HCT116 (cell line): ENCODE measurements around the gene SLC9A9. TPM values are rescaled to one million over a fixed set of nuclear protein-coding genes. Genes with fewer than 3 reads are reported as not detected.

ENCODE experiments used
- ATAC-seq: fragments of 200-7000 bp; cut with Tn5 transposase; 2 replicates; pipeline ENCODE4 v1.9.1; 2020; ENCODE audit warnings: mild to moderate bottlenecking, moderate library complexity
- BruUV-seq: library from RNA; stranded (reverse); fragments of 400-500 nt; replicated peaks from 2 replicates; lab custom pipeline; 2021; lab: Mats Ljungman, UMichigan
- CTCF ChIA-PET: fragments of 300-600 bp; sonication (Branson Sonifier 250); formaldehyde crosslinking; loops from one replicate; lab custom pipeline; 2021; ENCODE audit warnings: antibody characterized with exemption; lab: Charles Lee
- POLR2A ChIA-PET: fragments of 300-600, 350-600 bp; sonication (Branson Sonifier 250); formaldehyde crosslinking; loops from one replicate; lab custom pipeline; 2021; ENCODE audit warnings: antibody characterized with exemption; lab: Charles Lee
- RAD21 ChIA-PET, 2 experiments: fragments of 300-600 bp; sonication (Branson Sonifier 250); formaldehyde crosslinking; loops; one replicate each; lab custom pipeline; 2023; ENCODE audit warnings: low total read pairs in 2 of 2; ENCODE audit not compliant: uncharacterized antibody in 2 of 2, unreplicated experiment in 2 of 2, low non-redundant PET in 1 of 2; lab: Charles Lee
- DNase-seq: peaks from one replicate; pipeline ENCODE4 v3.0.0-alpha.2; 2010; ENCODE audit warnings: low read depth, low spot score
- H2AFZ ChIP-seq: fragments of 200-600 bp; shearing (Covaris generic), sonication (generic); 2 replicates; pipeline ENCODE4 v1.6.1; 2017; ENCODE audit warnings: low read depth, mixed run types, mixed read lengths, antibody characterized with exemption, low read length; ENCODE audit not compliant: poor library complexity, severe bottlenecking
- H3K27ac ChIP-seq: 2 replicates; pipeline ENCODE4 v1.5.1; 2012; ENCODE audit warnings: low read depth, low read length
- H3K27me3 ChIP-seq: fragments of 200-600 bp; sonication (generic); 2 replicates; pipeline ENCODE4 v1.6.1; 2016; ENCODE audit warnings: mixed run types, low read length, mixed read lengths; ENCODE audit not compliant: insufficient read depth
- H3K36me3 ChIP-seq, 2 experiments: fragments of 200-500 bp in 1 of 2; fragments of 200-600 bp in 1 of 2; sonication (Bioruptor generic) in 1 of 2; sonication (generic) in 1 of 2; 2 replicates each; pipeline versions ENCODE4 v1.5.1 to v1.6.1; 2014 to 2016; ENCODE audit warnings: low read length in 2 of 2, inconsistent platforms in 1 of 2, mixed read lengths in 1 of 2, mixed run types in 1 of 2; ENCODE audit not compliant: insufficient read depth in 2 of 2, control insufficient read depth in 1 of 2
- H3K4me1 ChIP-seq, 2 experiments: fragments of 200-600 bp in 1 of 2; sonication (generic) in 1 of 2; 2 replicates each; pipeline versions ENCODE4 v1.5.1 to v1.6.1; 2012 to 2017; ENCODE audit warnings: low read length in 2 of 2, inconsistent platforms in 1 of 2, mild to moderate bottlenecking in 1 of 2, mixed read lengths in 1 of 2, mixed run types in 1 of 2, moderate library complexity in 1 of 2; ENCODE audit not compliant: insufficient read depth in 2 of 2, control insufficient read depth in 1 of 2
- H3K4me2 ChIP-seq: fragments of 200-600 bp; sonication (generic); 2 replicates; pipeline ENCODE4 v1.6.1; 2017; ENCODE audit warnings: mixed run types, low read length, mixed read lengths
- H3K4me3 ChIP-seq, 2 experiments: fragments of 200-600 bp in 1 of 2; sonication (generic) in 1 of 2; replicated peaks in 1 of 2; 2 replicates each; pipeline ENCODE4 v1.5.1; 2011 to 2016; ENCODE audit warnings: low read length in 2 of 2, control low read depth in 1 of 2, low read depth in 1 of 2, mild to moderate bottlenecking in 1 of 2, mixed read lengths in 1 of 2, mixed run types in 1 of 2
- H3K79me2 ChIP-seq: fragments of 200-600 bp; sonication (generic); 2 replicates; pipeline ENCODE4 v1.6.1; 2017; ENCODE audit warnings: mild to moderate bottlenecking, mixed run types, low read length, moderate library complexity, mixed read lengths; ENCODE audit not compliant: insufficient read depth
- H3K9ac ChIP-seq: fragments of 200-600 bp; sonication (generic); 2 replicates; pipeline ENCODE4 v1.6.1; 2016; ENCODE audit warnings: low read length, mixed read lengths
- H3K9me2 ChIP-seq: fragments of 200-600 bp; sonication (generic), shearing (Covaris generic); 2 replicates; pipeline ENCODE4 v1.6.1; 2017; ENCODE audit warnings: mixed run types, mild to moderate bottlenecking, moderate library complexity; ENCODE audit not compliant: insufficient read depth
- H3K9me3 ChIP-seq, 2 experiments: fragments of 200-500 bp in 1 of 2; fragments of 200-600 bp in 1 of 2; sonication (Bioruptor generic) in 1 of 2; sonication (generic) in 1 of 2; 2 replicates each; pipeline ENCODE4 v1.6.1; 2014 to 2017; ENCODE audit warnings: low read length in 2 of 2, mixed read lengths in 2 of 2, inconsistent platforms in 1 of 2, low read depth in 1 of 2, mild to moderate bottlenecking in 1 of 2, mixed run types in 1 of 2, moderate library complexity in 1 of 2; ENCODE audit not compliant: control insufficient read depth in 1 of 2, insufficient read depth in 1 of 2
- H4K20me1 ChIP-seq: fragments of 200-600 bp; sonication (generic), shearing (Covaris generic); 2 replicates; pipeline ENCODE4 v1.6.1; 2017; ENCODE audit warnings: mixed run types, mild to moderate bottlenecking, moderate library complexity; ENCODE audit not compliant: insufficient read depth
- ATF3 ChIP-seq: IDR thresholded peaks from 2 replicates; pipeline ENCODE4 v1.6.1; 2012
- CBX3 ChIP-seq: IDR thresholded peaks from 2 replicates; pipeline ENCODE4 v1.6.1; 2012; ENCODE audit warnings: low read depth
- CEBPB ChIP-seq: IDR thresholded peaks from 2 replicates; pipeline ENCODE4 v1.6.1; 2012; ENCODE audit warnings: low read depth
- EZH2 ChIP-seq: fragments of 200-600 bp; sonication (generic); IDR thresholded peaks from 2 replicates; pipeline ENCODE4 v1.6.1; 2017; ENCODE audit warnings: antibody characterized with exemption, mixed run types
- EZH2phosphoT487 ChIP-seq: fragments of 200-600 bp; IDR thresholded peaks from 2 replicates; pipeline ENCODE4 v1.6.1; 2018; ENCODE audit warnings: antibody characterized with exemption, borderline replicate concordance
- FOSL1 ChIP-seq: IDR thresholded peaks from 2 replicates; pipeline ENCODE4 v1.6.1; 2012; ENCODE audit warnings: low read depth
- MAX ChIP-seq: IDR thresholded peaks from 2 replicates; pipeline ENCODE4 v1.6.1; 2012
- POLR2A ChIP-seq: IDR thresholded peaks from 2 replicates; pipeline ENCODE4 v1.7.0; 2011; ENCODE audit warnings: borderline replicate concordance; ENCODE audit not compliant: insufficient read depth, insufficient read length; ENCODE audit errors: extremely low read depth
- POLR2AphosphoS5 ChIP-seq: IDR thresholded peaks from 2 replicates; pipeline ENCODE4 v1.6.1; 2011; ENCODE audit warnings: mild to moderate bottlenecking, low read depth, low read length, moderate library complexity
- RAD21 ChIP-seq: IDR thresholded peaks from 2 replicates; pipeline ENCODE4 v1.6.1; 2012; ENCODE audit warnings: low read depth, mild to moderate bottlenecking
- SP1 ChIP-seq: IDR thresholded peaks from 2 replicates; pipeline ENCODE4 v1.6.1; 2012; ENCODE audit warnings: low read depth
- YY1 ChIP-seq: IDR thresholded peaks from 2 replicates; pipeline ENCODE4 v1.6.1; 2011; ENCODE audit warnings: low read length, low read depth, moderate library complexity, mild to moderate bottlenecking; ENCODE audit not compliant: insufficient replicate concordance; ENCODE audit errors: extremely low read depth
- ZFX ChIP-seq: fragments of 450-650 bp; IDR thresholded peaks from 2 replicates; pipeline ENCODE4 v1.6.1; 2017
- ZNF274 ChIP-seq: fragments of 200-500 bp; sonication (Bioruptor generic); IDR thresholded peaks from 2 replicates; pipeline ENCODE4 v1.6.1; 2014; ENCODE audit warnings: mild to moderate bottlenecking, low read depth, low read length, inconsistent platforms
- intact Hi-C: fragments of 100-400 bp; cut with micrococcal nuclease; formaldehyde crosslinking; loops from 2 replicates; pipeline ENCODE4 v1.10.0; 2022
- total RNA-seq: library from RNA; stranded (reverse); gene quantifications from one replicate; pipeline ENCODE4 v1.2.1, GENCODE V29; 2021; ENCODE audit not compliant: unreplicated experiment
- TF ChIP-seq, protein P1 (sequence below), 3 experiments: fragments of 200-600 bp in 1 of 3; sonication (generic) in 1 of 3; IDR thresholded peaks in 2 of 3; conservative IDR thresholded peaks in 1 of 3; 2 replicates each; pipeline ENCODE4 v1.5.1; 2012 to 2017; ENCODE audit warnings: low read depth in 2 of 3, low read length in 2 of 3, antibody characterized with exemption in 1 of 3, borderline replicate concordance in 1 of 3, control low read depth in 1 of 3, mild to moderate bottlenecking in 1 of 3, mixed read lengths in 1 of 3, mixed run types in 1 of 3, moderate library complexity in 1 of 3; ENCODE audit not compliant: insufficient read depth in 1 of 3
- TF ChIP-seq, protein P2 (sequence below): IDR thresholded peaks from 2 replicates; pipeline ENCODE4 v1.6.1; 2011; ENCODE audit warnings: mild to moderate bottlenecking, low read length, moderate library complexity; ENCODE audit not compliant: insufficient replicate concordance; ENCODE audit errors: extremely low read depth

The SLC9A9 gene
- total RNA-seq, 1 experiment from 2014 or later, result 0.20 TPM

- TF ChIP-seq, protein P1, sequence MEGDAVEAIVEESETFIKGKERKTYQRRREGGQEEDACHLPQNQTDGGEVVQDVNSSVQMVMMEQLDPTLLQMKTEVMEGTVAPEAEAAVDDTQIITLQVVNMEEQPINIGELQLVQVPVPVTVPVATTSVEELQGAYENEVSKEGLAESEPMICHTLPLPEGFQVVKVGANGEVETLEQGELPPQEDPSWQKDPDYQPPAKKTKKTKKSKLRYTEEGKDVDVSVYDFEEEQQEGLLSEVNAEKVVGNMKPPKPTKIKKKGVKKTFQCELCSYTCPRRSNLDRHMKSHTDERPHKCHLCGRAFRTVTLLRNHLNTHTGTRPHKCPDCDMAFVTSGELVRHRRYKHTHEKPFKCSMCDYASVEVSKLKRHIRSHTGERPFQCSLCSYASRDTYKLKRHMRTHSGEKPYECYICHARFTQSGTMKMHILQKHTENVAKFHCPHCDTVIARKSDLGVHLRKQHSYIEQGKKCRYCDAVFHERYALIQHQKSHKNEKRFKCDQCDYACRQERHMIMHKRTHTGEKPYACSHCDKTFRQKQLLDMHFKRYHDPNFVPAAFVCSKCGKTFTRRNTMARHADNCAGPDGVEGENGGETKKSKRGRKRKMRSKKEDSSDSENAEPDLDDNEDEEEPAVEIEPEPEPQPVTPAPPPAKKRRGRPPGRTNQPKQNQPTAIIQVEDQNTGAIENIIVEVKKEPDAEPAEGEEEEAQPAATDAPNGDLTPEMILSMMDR (IDR thresholded peaks at IDR 0.05 in 2 of 3, conservative IDR thresholded peaks at IDR 0.05 in 1 of 3; ENCODE audit: borderline replicate concordance in 1 of 3, insufficient read depth in 1 of 3, low read depth in 2 of 3, low read length in 2 of 3), result no peak
- TF ChIP-seq YY1, result no peak
- TF ChIP-seq, all 23 proteins: peak for 0
Measured at GRCh38 chr3:143808030-143808429, 40.2 kb downstream of the SLC9A9 start (continued).

DNA sequence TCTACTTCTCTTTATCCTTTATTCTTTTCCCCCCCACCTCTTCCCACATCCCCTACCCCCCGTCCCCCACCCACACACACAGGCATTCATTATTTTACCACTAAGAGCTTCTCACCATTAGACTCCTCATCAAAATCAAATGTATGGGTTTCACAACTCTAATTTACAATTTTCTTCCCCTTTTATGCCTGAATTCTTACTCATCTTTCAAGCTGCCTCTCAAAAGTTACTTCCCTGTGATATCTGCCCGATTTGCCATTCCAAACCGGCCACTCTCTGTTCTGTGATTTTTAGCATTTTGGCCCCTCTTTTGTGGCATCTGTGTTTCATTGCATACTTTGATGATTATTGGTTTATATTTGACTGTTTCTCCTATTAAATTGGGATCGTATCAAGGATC lies 42.2 kb downstream of the SLC9A9 start:
- no peak overlapping the region for H3K4me2 ChIP-seq
- H3K9me3 ChIP-seq, result no peaks in the 10 kb centered on the region
- ChIA-PET RAD21 (no interaction called here), CTCF (interaction anchor here (0.5 kb wide), 1 partner anchor 742 kb away, joined by 3 read pairs; no protein-coding TSS in a partner anchor), POLR2A (interaction anchor here (0.6 kb wide), 1 partner anchor 1209 kb away, joined by 6 read pairs; no protein-coding TSS in a partner anchor)
- DNase-seq, result no peak
- no peaks in the 10 kb centered on the region for H3K27me3 ChIP-seq
- ATAC-seq, result no peak
- no peaks in the 10 kb centered on the region for H3K9me2 ChIP-seq
- H3K36me3 ChIP-seq, result no peaks in the 10 kb centered on the region
- H3K79me2 ChIP-seq, result no peaks in the 10 kb centered on the region
- intact Hi-C loops, result no loop called here
- no peak overlapping the region for H3K4me3 ChIP-seq
- no peaks in the 10 kb centered on the region for H4K20me1 ChIP-seq
- no TSS peak for BruUV-seq
- TF ChIP-seq EZH2phosphoT487, result no peak
- no peak for TF ChIP-seq ZFX
- TF ChIP-seq, protein P2, sequence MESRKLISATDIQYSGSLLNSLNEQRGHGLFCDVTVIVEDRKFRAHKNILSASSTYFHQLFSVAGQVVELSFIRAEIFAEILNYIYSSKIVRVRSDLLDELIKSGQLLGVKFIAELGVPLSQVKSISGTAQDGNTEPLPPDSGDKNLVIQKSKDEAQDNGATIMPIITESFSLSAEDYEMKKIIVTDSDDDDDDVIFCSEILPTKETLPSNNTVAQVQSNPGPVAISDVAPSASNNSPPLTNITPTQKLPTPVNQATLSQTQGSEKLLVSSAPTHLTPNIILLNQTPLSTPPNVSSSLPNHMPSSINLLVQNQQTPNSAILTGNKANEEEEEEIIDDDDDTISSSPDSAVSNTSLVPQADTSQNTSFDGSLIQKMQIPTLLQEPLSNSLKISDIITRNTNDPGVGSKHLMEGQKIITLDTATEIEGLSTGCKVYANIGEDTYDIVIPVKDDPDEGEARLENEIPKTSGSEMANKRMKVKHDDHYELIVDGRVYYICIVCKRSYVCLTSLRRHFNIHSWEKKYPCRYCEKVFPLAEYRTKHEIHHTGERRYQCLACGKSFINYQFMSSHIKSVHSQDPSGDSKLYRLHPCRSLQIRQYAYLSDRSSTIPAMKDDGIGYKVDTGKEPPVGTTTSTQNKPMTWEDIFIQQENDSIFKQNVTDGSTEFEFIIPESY, result no peak
- no peak for TF ChIP-seq ZNF274
- no peak for TF ChIP-seq POLR2AphosphoS5
- TF ChIP-seq POLR2A, result no peak
- TF ChIP-seq SP1, result no peak
- TF ChIP-seq EZH2, result no peak
- TF ChIP-seq YY1, result no peak
- TF ChIP-seq RAD21, result no peak
- no peak for TF ChIP-seq FOSL1
- no peak for TF ChIP-seq ATF3
- no peak for TF ChIP-seq CBX3
- TF ChIP-seq, protein P1 (IDR thresholded peaks at IDR 0.05 in 2 of 3, conservative IDR thresholded peaks at IDR 0.05 in 1 of 3; ENCODE audit: borderline replicate concordance in 1 of 3, insufficient read depth in 1 of 3, low read depth in 2 of 3, low read length in 2 of 3), result no peak
- TF ChIP-seq MAX, result no peak
- TF ChIP-seq CEBPB, result no peak
- no peak overlapping the region for H3K27ac ChIP-seq
- no peaks in the 10 kb centered on the region for H3K4me1 ChIP-seq
- H2AFZ ChIP-seq, result no peak overlapping the region
- H3K9ac ChIP-seq, result no peak overlapping the region
